Right ventricle myocardium inferior (tissue), 1 donor: Measurements from ENCODE around the gene COL2A1. TPM values are rescaled to one million over a fixed set of nuclear protein-coding genes. Genes with fewer than 3 reads are reported as not detected.

Source experiments
- ATAC-seq: fragments of 200-7000 bp; cut with Tn5 transposase; one replicate; pipeline ENCODE4 v1.9.1; 2020; ENCODE audit warnings: mild to moderate bottlenecking, moderate library complexity
- DNase-seq: peaks from one replicate; pipeline ENCODE4 v3.0.0; 2021; ENCODE audit errors: missing footprints
- intact Hi-C: fragments of 100-400 bp; cut with DNase I; formaldehyde crosslinking; loops from one replicate; pipeline ENCODE4 v1.11.0; 2022
- total RNA-seq: library from RNA; stranded (reverse); fragmentation: NEBNext Ultra II Directional; extraction: Animal tissue kit (Norgen Biotek cat#: 25700); gene quantifications from one replicate; pipeline ENCODE4 v1.2.1, GENCODE V29; 2021
- donor health status: DM: no; HTN: yes; CAD: no; lungs with severe emphysema.

Gene COL2A1
- total RNA-seq, 1 donor from 2014 or later = not detected

- ATAC-seq = no peak
- intact Hi-C loops = no loop called here
Measured at GRCh38 chr12:48017921-48018617, 13.8 kb upstream of the COL2A1 start.

GRCh38 chr12:48017496-48017895 lies 13.2 kb upstream of the COL2A1 start:
- ATAC-seq (no peak), DNase-seq (no peak)
- intact Hi-C loops = no loop called here

More at GRCh38 chr12:48017921-48018617, 13.8 kb upstream of the COL2A1 start:
- DNase-seq = no peak

- ATAC-seq (no peak), DNase-seq (no peak)
- intact Hi-C loops = no loop called here
Measured at GRCh38 chr12:48016373-48017020, 12.2 kb upstream of the COL2A1 start.

DNA sequence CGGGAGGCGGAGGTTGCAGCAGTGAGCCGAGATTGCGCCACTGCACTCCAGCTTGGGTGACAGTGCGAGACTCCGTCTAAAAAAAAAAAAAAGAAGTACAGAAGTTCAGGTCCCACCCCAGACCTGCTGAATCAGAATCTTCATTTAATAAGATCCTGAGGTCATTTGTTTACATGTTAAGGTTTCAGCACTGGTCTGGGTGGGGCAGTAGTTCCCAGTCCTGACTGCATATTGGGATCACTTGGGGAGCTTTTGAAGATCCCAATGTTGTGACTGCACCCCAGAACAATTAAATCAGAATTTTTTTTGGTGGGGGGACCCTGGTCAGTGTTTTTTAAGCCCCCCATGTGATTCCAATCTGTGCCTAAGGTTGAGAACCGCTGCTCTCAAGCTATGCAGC lies 11.7 kb upstream of the COL2A1 start:
- DNase-seq (no peak), ATAC-seq (no peak)
- intact Hi-C loops = no loop called here

DNA sequence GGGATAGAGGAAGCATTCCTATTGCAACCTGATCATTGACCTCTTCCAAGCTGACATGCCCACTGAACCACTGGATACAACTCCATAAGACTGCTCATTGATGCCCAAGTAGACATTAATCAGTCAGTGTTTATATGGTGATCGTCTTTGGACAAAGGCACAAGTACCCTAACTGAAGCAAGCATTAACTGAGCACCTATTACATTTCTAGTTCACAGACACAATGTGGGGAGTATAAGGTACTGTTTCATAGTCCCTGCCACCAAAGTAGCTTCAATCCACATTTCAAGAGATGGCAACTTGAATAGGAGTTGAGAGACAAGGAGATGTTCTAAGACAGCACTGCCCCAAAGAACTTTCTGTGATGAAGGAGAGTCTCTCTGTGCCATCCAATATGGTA lies 10.9 kb upstream of the COL2A1 start:
- intact Hi-C loops = no loop called here
- ATAC-seq (no peak), DNase-seq (no peak)

DNA sequence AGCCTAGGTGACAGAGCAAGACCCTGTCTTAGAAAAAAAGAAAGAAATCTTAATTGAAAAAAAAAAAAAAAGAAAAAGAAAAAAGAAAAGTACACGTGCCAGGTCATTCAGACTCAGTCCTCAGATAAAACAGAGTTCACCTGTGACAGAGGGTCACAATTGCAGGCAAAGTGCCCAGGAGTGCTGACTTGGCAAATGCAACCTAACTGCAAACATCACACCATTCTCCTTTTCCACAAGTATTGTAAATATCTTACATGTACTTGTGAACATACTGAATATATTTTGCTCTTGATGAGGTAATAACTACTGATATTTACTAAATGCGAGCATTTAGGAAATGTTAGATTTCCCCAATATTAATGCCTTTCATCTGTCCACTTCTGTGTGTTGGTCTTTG lies 9.0 kb upstream of the COL2A1 start:
- no peak for DNase-seq
- intact Hi-C loops = no loop called here
- ATAC-seq = no peak

- no peak for DNase-seq
- intact Hi-C loops = no loop called here
- ATAC-seq = no peak
Measured at GRCh38 chr12:48012070-48012469, 7.8 kb upstream of the COL2A1 start.

DNA sequence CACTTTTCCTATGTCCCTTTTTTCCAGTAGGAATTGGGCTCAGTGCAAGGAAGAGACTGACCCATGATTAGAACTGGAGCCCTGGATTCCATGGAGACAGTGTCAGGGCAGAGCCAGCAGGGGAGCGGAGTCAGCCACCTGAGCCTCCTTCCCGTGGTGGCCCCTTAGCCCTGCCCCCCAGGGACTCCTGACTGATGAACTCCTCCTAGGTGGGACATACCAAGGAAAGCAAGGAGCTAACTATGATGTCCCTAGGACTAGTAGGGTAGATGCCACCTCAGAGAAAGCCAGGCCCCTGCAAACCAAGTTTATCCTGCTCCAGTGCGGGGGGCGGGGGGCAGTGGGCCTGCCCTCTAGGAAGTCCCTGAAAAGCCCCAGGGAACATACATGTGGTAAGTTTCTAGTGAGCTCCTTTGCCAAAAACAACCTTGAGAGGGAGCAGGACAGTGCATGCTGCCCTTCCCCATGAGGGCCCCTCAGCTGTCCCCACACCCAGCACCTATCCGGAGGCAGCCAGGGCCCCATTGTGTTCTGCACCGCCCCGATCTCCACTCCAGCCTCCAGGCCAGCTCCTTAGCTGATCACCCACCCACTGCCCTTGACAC lies 6.2 kb upstream of the COL2A1 start:
- ATAC-seq (no peak), DNase-seq (no peak)
- intact Hi-C loops = no loop called here

GRCh38 chr12:48009471-48009870 lies 5.2 kb upstream of the COL2A1 start:
- intact Hi-C loops = no loop called here
- no peak for DNase-seq
- ATAC-seq = no peak

DNA sequence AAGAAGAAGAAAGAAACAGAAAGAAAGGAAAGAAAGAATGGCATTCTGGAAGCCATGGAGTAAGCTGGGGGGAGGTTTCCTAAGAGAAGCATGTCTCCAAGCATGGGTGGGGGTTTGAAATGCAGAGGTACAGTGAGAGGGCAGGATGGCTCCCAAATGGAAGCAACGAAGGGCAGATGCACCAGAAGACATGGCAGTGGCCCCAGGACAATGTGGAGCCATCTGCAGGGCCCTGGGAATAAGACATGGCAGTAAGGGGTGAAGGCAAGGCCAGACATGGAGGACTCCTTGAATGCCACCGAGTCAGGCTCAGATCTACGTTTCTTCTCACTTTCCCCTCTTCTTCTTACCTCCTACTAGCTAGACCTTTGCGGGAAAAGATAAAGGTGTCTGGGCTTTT lies 4.7 kb upstream of the COL2A1 start:
- ATAC-seq = no peak
- intact Hi-C loops = no loop called here
- no peak for DNase-seq

- no peak for DNase-seq
- intact Hi-C loops = no loop called here
- no peak for ATAC-seq
Measured at GRCh38 chr12:48008349-48008748, 4.1 kb upstream of the COL2A1 start.

- no peak for ATAC-seq
Measured at GRCh38 chr12:48007206-48007605, 2.9 kb upstream of the COL2A1 start.

GRCh38 chr12:48005750-48006021 lies 1.4 kb upstream of the COL2A1 start:
- no peak for DNase-seq
- intact Hi-C loops = no loop called here

More at GRCh38 chr12:48007206-48007605, 2.9 kb upstream of the COL2A1 start:
- intact Hi-C loops = no loop called here
- DNase-seq = no peak

DNA sequence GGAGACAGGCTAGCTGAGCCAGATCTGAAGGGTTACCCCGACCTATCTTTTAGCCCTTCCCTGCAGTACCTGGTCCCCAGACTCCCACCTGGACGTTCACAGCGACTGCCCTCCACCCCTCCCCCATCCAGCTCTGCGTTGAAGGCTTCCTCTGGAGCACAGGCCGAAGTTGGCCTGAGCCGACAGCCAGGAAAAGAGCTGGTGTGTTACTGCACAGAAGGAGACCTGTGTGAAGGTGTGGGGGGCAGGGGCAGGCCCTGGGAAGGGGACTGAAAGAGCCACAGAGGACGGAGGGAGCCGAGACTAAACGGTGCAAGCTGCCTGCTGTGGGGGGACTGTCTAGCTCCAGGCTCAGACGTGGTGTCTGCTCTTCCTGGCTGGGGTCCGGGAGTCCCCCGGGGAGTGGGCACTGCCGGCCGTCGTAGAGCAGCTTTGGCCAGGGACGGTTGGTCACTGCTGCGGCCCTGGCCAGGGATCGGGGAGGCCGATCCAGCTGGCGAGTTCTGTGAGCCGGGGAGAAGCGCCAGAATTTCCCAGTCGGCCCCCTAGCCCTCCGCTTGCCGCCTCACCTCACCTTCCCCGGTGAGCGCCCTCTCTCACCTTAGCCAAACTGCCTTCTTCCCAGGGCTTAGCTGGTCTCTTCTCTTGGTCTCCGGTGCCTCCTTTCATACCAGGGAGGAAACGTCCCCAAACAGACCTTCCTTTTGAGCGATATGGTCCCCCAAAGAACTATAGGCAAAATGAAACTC lies 899 bp upstream of the COL2A1 start:
- intact Hi-C loops = no loop called here

More at GRCh38 chr12:48005750-48006021, 1.4 kb upstream of the COL2A1 start:
- ATAC-seq = no peak

GRCh38 chr12:48003226-48004052 lies 837 bp downstream of the COL2A1 start:
- ATAC-seq (no peak), DNase-seq (no peak)
- intact Hi-C loops = no loop called here

More for the DNA sequence above, 899 bp upstream of the COL2A1 start:
- no peak for DNase-seq
- ATAC-seq = no peak

GRCh38 chr12:48002773-48003218 lies 1.5 kb downstream of the COL2A1 start:
- intact Hi-C loops = no loop called here
- DNase-seq = no peak
- peak; percentile 80 for ATAC-seq

- intact Hi-C loops = no loop called here
- no peak for ATAC-seq
Measured at GRCh38 chr12:48002414-48002730, 1.9 kb downstream of the COL2A1 start.

DNA sequence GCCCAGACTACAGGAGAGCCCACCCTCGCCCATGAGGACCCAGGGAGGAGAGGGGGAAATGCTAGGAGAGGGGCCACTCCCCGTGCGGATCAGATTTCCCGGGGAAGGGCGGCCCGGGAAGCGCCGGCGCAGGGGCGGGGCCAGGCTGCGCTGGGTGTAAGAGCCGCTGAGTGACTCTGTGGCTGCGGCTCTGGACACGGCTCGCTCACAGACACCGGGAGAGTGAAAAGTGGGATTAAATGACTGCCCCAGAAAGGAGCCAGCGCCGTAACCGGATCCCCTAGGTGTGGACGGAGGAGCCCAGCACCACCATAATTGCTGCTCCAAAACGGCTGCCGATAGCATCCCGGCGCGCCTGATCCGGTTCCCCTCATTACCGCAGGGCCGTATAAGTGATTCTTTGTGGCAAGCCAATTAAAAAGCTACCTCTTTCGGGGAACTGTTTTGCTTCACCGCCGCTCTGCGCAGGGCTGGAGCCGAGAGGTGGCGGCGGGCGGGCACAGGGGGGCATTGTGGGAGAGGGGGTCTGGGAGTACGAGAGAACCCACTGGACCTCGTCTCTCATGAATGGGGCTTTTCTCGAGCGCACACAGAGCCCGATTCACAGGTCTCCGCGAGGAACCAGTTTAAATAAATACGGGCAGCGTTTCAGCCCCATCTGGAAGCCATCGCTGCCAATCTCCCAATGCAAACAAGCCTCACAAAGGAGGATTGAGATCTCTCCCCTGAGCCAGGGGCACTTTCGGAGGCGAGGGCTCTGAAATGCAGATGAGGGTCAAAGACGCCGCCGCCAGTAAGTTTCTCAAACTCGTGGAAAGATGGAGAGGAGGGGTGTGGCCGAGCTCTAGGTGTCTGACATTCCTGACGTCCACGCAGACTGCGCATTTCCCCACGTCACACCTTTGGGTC lies 2.5 kb downstream of the COL2A1 start:
- ATAC-seq (peak; percentile 86), DNase-seq (no peak)
- intact Hi-C loops = no loop called here

More at GRCh38 chr12:48002414-48002730, 1.9 kb downstream of the COL2A1 start:
- no peak for DNase-seq
